Nucleus accumbens (tissue), 56 donors: Measurements from ENCODE around the gene INO80D.
"Not testable (repeated sequence)": the region's sequence is repeated elsewhere in the genome, so short reads cannot be mapped to it uniquely, and the experiment has no call there.

Experiments used
- DNase-seq, 56 donors: peaks; one replicate each; lab custom pipeline; 2025; lab: John Stamatoyannopoulos, UW

The INO80D gene

DNA sequence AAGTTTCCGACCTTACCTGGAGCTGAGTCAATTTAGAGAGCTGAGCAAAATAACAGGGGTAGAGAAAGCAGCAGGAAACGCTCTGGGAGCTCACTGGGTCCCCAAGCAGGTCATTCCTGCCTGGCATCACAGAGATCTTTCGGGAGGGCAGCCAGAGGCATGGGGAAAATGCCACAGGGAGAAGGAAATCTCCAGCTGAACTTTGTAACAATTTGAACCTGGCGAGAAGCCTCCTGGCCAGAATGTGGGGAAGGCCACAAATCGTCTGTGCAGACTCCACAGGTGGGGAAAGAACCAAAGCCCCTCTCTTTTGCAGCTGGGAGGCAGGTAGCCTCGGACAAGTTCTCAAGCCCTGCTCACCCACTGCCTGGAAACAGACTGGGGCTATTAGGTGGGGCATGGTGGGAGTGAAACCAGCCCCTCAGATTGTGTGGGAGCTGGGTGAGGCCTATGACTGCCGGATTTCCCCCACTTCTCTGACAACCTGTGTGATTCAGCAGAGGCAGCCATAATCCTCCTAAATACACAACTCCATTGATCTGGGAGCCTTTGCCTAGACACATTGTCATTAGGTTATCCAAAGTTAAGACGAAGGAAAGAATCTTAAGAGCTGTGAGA lies 53.9 kb downstream of the INO80D start:
- no peak for DNase-seq

DNA sequence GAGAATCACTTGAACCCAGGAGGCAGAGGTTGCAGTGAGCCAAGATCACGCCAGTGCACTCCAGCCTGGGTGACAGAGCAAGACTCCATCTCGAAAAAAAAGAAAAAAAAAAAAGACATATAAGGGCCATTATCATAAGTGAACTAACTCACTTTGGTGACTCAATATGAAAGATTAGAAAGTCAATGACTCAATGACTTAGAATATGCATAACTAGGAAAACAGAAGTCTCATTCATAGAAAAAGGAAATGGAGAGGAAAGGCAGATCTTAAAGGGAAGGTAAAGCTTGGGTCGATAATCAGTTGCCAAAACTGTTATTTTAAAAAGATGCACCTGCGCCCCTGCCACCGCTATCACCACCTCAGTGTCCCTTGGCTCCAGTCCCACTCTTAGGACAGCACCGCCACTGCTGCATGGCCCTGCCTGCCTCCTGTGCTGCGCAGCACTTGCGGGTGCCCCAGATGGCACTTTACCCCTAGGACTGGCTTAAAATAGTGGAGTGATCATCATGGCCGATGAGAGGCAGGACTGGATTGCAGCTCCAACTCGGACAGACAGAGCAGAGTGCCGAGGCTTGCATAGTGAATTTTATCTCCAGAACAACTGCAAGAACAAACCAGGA lies 54.7 kb downstream of the INO80D start:
- DNase-seq = no peak

DNA sequence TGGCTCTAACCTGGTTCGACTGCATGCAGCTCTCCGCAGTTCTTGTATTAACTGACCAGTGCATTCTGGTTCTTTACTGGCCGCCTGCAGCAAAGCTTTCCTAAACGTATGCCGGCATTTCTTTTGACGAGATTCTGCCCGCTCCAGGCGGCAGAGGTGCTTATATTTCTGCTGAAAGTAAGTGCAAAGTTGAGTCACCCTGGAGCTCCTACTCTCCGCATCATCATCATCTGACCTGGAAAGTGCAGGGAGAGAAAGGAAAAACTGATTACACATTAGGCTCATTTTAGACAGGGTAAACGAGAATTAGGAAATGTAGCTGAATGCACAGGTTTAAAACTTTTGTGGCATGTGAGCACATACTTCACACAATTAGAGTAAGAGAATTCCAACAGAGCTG lies 57.9 kb downstream of the INO80D start:
- peak in 1 of 56 donors; percentile 6 for DNase-seq

DNA sequence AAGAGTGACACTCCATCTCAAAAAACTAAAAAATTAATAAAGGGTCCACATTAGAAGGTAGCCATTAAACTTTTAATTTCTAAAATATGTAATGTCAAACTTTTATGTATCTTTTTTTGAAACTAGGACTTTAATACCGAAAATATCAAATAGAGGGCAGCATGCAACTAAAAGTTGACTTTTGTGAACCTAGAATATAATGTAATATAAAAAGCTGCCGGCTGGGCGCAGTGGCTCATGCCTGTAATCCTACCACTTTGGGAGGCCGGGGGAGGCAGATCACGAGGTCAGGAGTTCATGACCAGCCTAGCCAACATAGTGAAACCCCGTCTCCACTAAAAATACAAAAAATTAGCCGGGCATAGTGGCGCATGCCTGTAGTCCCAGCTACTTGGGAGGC lies 62.8 kb downstream of the INO80D start:
- no peak for DNase-seq

DNA sequence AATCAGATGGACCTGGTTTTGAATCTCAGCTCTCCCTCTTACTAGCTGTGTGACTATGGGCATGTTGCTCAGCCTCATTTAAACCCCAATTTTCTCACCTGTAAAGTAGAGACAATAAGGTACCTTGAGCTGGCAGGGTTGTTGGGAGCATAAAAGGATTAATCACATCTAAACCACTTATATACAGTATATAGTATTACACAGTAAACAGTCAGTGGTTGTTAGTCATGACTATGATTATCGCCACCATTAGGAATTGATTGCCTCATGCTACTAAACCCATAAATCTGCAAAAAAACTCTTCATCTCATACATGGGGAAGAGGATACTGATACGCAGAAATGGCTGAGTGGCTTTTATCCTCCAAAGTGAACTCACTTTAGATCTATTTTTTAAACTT lies 65.8 kb downstream of the INO80D start:
- no peak for DNase-seq

DNA sequence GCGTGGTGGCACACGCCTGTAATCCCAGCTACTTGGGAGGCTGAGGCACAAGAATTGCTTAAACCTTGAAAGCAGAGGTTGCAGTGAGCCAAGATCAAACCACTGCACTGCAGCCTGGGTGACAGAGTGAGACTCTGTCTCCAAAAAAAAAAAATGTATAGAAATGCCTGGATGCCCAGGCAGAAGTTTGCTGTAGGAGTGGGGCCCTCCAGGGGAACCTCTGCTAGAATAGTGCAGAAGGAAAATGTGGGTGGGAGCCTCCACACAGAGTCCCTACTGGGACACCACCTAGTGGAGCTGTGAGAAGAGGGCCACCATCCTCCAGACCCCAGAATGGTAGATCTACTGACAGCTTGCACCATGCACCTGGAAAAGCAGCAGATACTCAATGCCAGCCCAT lies 70.2 kb downstream of the INO80D start:
- DNase-seq = not testable (repeated sequence)

DNA sequence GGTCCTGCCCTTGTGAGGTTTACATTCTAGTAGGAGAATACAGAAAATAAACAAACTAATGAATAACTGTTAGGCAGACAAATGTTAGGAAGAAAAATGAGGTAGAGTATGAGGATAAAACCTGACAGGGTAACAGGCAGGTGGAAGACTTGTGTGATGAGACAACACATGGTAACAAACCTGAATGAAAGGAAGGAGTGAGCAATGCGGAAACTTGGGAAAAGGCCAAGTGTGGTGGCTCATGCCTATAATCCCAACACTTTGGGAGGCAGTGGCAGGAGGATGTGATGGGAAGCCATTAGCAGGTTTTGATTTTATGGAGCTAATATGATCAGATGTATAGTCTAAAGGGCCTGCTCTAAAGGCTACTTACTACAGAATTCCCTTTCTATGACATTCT lies 74.2 kb downstream of the INO80D start:
- no peak for DNase-seq

DNA sequence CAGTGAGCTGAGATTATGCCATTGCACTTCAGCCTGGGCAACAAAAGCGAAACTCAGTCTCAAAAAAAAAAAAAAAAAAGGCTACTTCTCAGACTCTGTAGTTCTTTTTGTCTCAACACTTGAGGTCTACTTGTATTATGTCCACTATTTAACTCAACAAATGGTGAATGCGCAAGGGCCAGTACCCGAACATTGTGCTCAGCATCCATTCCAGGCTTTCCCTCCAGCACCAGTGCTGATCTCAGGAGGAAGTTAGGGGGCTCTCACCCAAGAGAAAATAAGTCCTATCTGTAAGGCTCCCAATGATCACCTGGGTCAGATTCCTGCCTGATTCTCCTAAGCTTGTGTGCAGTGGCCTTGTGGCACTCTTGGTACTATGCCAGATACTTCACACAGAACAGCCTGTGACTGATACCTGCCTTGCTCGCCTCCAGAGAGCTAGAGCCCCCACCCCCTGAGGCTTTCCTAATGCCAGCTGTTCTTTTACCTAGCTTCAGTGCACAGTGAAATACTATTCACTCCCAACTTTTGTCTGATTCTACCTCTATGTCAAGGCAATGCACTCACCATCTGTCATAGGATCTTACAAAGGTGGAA lies 74.9 kb downstream of the INO80D start:
- DNase-seq = no peak

DNA sequence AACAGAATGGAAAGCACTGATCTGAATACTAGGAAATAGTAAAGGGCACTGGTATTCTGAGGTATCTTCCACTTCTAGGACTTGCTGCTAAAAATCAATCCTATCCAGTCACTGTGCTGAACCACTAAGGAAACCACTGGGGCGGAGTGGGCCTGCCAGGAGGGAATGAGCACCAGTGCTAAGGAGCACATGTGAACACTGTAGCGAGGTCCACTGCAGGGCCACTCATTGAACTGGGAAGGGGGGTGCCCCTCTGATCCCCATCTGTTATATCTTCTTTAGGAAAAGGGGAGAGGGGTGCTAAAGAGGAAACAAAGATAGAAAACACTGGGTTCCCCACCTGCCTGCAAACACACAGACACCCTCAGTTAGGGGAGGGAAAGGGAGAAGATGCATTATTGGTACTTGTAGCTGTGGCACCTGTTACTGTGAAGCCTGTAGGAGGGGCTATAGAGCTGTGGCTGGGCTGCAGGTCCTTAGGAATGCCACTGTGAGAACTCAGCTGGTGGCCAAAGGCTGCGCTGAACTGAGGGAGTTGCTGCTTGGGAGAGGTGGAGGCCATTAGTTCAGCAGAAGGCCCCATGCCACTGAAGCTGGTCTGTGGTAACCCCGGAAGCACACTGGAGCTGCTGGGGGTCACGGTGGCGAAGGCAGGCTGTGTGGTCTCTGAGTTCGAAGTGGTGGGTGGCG lies 81.8 kb downstream of the INO80D start:
- no peak for DNase-seq

DNA sequence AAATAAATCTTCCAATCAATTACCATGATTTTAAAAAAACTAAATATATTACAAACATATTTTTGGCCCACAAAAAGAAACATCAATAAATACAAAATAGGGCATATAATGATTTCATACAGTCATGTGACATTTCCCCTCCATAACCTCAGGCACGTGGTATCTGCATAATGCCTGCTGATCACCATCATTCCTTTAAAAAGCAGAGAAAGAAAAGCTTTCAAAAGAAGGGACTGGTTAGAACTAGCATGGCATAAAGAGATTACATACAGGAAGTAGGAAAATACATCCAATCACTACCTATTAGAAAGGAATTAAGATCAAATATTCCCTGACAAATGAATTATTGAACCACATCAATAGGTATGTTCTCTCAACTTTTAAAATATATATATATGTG lies 83.5 kb downstream of the INO80D start:
- DNase-seq = no peak

DNA sequence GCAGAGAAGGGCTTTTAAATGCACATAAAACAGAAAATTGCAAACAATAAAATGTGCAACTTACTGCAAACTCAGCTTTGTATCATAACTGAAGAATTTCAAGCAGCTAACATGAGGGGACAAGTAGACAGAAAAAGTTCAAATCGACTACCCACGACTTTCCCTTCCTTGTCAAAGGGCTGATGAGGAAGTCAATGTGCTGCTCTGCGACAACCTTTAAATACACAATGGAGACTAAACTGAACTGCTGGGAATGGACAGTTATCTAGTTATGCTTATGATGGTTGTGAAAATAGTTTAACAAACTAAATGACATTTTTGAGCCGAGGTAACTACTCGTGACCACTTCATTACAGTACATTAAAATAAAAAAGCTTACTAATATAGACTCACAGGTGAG lies 84.1 kb downstream of the INO80D start:
- no peak for DNase-seq

DNA sequence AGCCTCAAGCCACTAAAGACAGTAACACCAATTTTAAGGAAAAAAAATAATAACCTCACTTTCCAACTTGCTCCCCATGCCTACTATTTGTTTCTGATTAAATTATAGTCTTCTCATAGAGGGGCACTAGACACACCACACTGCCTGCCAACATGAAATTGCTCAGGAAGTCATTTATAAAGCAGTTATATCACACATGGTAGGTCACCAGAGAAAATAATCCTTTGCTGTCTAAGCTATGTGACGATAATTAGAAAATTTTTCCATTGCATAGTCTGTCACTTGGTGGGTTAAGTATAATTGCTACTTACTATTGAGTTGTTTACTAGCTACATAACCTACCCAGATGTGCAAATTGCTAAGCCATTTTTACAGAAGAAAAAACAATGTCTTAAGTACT lies 85.2 kb downstream of the INO80D start:
- DNase-seq = no peak

DNA sequence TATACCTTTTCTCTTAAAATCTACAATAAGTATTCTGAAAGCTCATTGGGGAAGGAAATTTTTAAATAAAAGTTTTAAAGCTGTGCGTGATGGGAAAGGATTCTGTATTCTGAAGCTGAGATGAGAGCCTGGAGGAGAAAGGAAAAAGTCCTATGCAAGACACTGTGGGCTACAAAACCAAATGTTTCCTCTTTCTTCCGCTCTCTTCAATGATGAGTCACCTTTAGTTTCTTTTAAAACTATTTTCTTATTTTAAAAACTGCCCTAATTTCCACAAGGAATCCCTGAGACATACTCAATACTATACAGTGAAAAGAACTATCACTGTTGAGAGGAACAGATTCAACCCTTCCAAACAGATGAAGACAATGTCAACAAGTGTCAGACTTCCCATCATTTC lies 87.4 kb downstream of the INO80D start:
- DNase-seq = no peak

DNA sequence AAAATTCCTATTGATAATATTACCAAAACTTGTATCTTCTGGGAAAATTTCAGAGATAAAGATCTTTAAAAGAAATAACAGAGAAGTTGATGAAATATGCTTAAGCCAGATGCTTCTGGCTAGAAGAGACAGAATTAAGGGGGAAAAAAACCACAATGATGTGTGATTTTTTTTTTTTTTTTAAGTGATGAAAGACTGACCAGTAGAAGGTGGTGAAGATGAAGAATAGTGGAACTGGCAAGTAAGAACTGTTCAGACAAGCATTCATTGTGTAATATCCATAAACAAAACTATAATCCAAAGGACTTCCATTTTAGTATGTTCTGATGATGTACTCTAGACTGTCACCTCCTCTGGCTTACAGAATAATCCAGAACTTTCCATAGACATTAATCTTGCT lies 89.8 kb downstream of the INO80D start:
- no peak for DNase-seq

DNA sequence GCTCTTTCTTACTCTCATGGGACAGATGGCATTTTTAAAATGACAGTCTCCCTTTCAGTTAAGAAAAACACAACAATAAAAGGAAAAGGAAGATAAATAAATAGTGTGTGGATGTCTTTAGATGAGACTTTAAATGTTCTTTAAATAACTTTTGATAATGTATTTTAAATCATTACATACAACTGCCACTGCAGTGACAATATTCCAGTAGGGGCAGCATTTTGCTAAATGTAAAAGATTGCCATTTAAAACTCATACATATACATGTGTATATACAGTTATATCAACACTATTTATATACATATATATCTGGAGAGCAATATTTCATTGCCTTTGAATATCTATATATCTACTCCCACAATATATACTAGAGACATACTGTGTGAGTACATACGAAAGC lies 90.7 kb downstream of the INO80D start:
- DNase-seq = no peak

DNA sequence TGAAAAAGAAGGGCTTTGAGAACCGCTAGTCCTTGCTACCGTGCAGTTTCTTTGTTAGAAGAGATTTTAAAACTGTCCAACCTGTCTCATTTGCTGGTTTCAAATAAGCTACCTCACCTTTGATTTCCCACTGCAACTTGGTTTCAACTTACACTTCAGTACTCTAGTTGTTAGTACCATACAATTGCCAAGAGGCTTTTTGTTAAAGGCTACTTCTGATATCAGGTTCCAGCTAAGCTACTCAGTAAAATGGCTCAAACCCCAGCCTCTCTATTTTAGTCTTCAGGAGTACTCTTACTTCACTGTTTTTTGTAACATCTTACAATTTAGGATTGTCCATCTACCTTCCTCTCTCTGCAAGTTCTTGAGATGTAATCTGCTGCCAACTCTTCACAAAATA lies 91.6 kb downstream of the INO80D start:
- DNase-seq = no peak

DNA sequence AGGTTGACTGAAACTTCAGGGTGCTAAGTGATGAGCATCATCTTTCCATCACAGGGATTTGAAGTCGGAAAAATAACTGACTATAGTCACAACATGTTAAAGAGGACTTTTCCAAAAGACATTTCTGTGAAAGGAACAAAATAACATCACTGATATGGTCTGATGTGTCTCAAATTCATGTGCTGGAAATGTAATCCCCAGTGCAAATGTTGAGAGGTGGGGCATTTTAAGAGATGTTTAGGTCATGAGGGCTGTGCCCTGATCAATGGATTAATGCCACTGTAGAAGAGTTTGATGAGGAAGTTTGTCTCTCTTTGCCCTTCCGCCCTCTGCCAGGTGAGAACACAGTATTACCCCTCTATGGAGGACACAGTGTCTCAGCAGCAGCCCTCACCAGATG lies 95.9 kb downstream of the INO80D start:
- no peak for DNase-seq

DNA sequence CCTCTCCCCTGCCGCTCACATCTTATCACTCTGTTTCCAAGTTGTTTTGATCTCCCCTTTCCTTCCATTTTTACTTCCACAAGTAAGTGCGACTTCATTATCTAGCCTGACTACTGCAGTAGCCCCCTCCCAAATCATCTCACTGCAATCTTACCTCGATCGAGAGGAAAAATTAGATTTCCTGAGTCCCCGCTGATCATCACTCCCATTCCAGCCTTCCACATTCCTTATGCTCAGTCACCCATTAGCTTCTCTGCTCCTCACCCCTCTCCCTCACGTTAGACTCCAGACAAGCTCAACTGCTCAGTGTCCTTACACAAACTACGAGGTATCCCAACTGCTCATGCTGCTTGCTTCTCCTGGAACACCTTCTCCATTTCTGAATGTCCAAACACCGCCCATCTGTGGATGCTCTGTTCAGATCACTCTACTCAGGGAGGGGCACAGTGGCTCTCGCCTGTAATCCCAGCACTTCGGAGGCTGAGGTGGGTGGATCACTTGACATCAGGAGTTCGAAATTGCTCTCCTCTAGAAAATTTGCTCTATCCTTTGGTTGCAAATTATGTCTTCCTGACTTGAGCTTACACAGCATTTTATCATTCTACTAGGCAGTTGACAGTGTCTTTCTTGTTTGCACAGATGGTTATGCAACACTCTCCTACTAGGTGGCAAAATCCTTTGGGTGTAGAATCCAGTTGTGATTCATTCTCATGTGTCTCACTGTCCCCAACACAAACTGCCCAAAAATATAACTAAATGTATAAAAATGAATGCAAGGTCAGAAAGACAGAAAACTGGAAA lies 96.5 kb downstream of the INO80D start:
- no peak for DNase-seq

DNA sequence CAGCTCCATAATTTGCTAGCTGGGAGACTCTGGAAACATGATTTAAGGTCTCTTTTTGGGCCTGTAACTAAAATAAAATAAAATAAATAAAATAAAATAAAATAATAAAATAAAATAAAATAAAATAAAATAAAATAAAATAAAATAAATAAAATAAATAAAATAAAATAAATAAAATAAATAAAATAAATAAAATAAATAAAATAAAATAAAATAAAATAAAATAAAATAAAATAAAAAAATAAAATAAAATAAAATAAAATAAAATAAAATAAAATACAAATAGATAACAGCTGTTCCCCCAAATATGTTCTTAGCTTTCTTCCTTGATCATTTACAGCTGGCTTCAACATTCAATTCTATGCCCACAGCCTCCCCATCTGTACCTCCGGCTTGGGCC lies 97.3 kb downstream of the INO80D start:
- not testable (repeated sequence) for DNase-seq

DNA sequence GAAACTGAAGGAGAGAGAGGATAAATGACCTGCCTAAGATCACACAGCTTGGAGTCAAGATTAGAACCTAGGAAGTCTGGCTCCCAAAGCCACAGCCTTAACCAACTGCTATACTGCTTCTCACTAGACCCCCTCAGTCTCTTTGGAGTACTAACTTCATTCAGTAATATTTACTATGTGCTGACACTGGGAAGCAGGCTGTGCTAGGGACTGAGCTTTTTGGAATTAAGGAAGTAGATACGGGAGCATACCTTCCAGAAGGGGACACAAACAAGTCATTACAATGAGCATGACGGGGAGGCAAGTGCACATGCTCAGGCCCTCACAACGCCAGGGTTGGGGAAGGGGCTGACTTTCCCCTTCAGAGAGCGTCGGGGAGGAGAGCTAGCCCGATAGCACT lies 97.7 kb downstream of the INO80D start:
- no peak for DNase-seq

DNA sequence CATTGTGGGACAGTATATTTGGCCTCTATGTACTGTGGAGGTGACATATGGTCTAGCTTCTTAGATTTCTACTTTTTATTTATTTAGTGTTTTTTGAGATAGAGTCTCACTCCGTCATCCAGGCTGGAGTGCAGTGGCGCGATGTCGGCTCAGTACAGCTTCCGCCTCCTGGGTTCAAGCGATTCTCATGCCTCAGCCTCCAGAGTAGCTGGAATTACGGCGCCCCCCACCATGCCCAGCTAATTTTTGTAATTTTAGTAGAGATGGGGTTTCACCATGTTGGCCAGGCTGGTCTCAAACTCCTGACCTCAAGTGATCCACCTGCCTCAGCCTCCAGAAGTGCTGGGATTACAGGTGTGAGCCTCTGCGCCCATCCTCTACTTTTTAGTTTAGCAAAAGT lies 99.6 kb downstream of the INO80D start:
- DNase-seq = not testable (repeated sequence)
